RWPE1 (cell line): ENCODE measurements around the gene DACH1.

Source experiments
- CTCF ChIA-PET: fragments of 350-600 bp; sonication (Branson Sonifier 250); formaldehyde crosslinking; extraction: SDS; loops from one replicate; lab custom pipeline; 2021; lab: Yijun Ruan, JAX
- POLR2A ChIA-PET: fragments of 400-600 bp; formaldehyde crosslinking; extraction: SDS; loops from one replicate; lab custom pipeline; 2020; ENCODE audit warnings: antibody characterized with exemption; ENCODE audit not compliant: low non-redundant PET; lab: Yijun Ruan, JAX
- DNase-seq: peaks from one replicate; pipeline ENCODE4 v3.0.0; 2012; ENCODE audit warnings: low spot score
- H3K27ac ChIP-seq: fragments of 450-650 bp; 2 replicates; pipeline ENCODE4 v1.5.1; 2017
- TF ChIP-seq, protein P1 (sequence below): fragments of 450-650 bp; conservative IDR thresholded peaks from 2 replicates; pipeline ENCODE4 v1.5.1; 2017; ENCODE audit warnings: low read depth, mild to moderate bottlenecking

Gene DACH1

GRCh38 chr13:71610876-71611275 is 256.1 kb downstream of the DACH1 start:
- no peak overlapping the region for H3K27ac ChIP-seq
- CTCF ChIA-PET = no interaction called here
- POLR2A ChIA-PET = no interaction called here
- TF ChIP-seq, protein P1, sequence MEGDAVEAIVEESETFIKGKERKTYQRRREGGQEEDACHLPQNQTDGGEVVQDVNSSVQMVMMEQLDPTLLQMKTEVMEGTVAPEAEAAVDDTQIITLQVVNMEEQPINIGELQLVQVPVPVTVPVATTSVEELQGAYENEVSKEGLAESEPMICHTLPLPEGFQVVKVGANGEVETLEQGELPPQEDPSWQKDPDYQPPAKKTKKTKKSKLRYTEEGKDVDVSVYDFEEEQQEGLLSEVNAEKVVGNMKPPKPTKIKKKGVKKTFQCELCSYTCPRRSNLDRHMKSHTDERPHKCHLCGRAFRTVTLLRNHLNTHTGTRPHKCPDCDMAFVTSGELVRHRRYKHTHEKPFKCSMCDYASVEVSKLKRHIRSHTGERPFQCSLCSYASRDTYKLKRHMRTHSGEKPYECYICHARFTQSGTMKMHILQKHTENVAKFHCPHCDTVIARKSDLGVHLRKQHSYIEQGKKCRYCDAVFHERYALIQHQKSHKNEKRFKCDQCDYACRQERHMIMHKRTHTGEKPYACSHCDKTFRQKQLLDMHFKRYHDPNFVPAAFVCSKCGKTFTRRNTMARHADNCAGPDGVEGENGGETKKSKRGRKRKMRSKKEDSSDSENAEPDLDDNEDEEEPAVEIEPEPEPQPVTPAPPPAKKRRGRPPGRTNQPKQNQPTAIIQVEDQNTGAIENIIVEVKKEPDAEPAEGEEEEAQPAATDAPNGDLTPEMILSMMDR = no peak
- DNase-seq = no peak

DNA sequence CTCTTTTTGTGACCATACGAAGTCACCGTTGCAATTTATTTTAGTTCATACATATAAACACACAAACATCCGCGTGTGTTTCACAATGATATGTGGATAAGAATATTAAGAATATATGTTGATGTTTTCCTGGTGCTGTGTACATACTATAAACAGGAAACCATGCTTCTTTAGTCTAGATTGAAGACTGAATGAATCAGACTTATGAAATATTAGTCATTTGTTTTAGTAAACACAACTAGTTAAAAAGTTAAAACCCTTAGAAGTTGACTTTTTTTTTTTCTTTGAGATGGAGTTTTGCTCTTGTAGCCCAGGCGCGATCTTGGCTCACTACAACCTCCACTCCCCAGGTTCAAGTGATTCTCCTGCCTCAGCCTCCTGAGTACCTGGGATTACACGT is 257.7 kb downstream of the DACH1 start:
- no peak overlapping the region for H3K27ac ChIP-seq
- CTCF ChIA-PET = no interaction called here
- TF ChIP-seq, protein P1 = no peak
- no peak for DNase-seq
- POLR2A ChIA-PET = no interaction called here

- no peak overlapping the region for H3K27ac ChIP-seq
- ChIA-PET CTCF (no interaction called here), POLR2A (no interaction called here)
- TF ChIP-seq, protein P1 = no peak
- no peak for DNase-seq
These were observed 259.4 kb downstream of the DACH1 start for GRCh38 chr13:71607575-71607974.

- POLR2A ChIA-PET = no interaction called here
- no peak overlapping the region for H3K27ac ChIP-seq
- no peak for DNase-seq
- CTCF ChIA-PET = no interaction called here
- TF ChIP-seq, protein P1 = no peak
These were observed 260.2 kb downstream of the DACH1 start for GRCh38 chr13:71606818-71607217.

GRCh38 chr13:71605744-71606143 is 261.3 kb downstream of the DACH1 start:
- no peak overlapping the region for H3K27ac ChIP-seq
- no peak for DNase-seq
- TF ChIP-seq, protein P1 = no peak
- CTCF ChIA-PET = no interaction called here
- POLR2A ChIA-PET = no interaction called here

GRCh38 chr13:71603255-71603654 is 263.7 kb downstream of the DACH1 start:
- POLR2A ChIA-PET = no interaction called here
- H3K27ac ChIP-seq = no peak overlapping the region
- CTCF ChIA-PET = no interaction called here
- TF ChIP-seq, protein P1 = no peak
- DNase-seq = no peak

DNA sequence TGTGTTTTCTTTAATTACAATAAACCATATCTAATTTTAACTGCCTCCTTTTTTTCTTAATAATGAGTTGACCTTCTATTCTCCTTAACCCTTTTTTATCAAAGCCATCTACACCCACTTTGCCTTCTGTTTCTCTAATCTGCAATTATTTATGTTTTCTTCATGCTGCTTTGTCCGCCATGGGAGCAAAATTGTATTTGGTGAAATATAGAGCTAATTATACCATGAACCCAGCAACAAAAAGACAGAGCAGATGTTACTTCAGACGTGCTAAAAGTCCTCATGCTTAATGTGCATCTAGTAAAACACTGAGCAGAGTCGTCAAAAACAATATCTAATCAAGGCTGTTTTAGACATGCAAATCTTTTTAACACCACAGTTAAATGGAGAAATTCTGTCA is 264.7 kb downstream of the DACH1 start:
- no peak for DNase-seq
- CTCF ChIA-PET = no interaction called here
- H3K27ac ChIP-seq = no peak overlapping the region
- POLR2A ChIA-PET = no interaction called here
- TF ChIP-seq, protein P1 = no peak
